Testis (tissue), 3 donors: ENCODE data around the gene BACH2. TPM values are rescaled to one million over a fixed set of nuclear protein-coding genes. Genes with fewer than 3 reads are reported as not detected.

Experiments used
- DNase-seq: peaks from one replicate; pipeline ENCODE4 v3.0.0-alpha.2; 2019
- H3K27ac ChIP-seq, 2 donors: fragments of 200-600 bp; sonication (generic); one replicate each; pipeline ENCODE4 v1.5.1; 2019
- H3K27me3 ChIP-seq: fragments of 200-600 bp; sonication (generic); one replicate; pipeline ENCODE4 v1.5.1; 2019
- H3K36me3 ChIP-seq: fragments of 200-600 bp; sonication (generic); one replicate; pipeline ENCODE4 v1.5.1; 2017; ENCODE audit warnings: low read depth; ENCODE audit errors: missing control alignments
- H3K4me1 ChIP-seq: fragments of 200-600 bp; sonication (generic); one replicate; pipeline ENCODE4 v1.5.1; 2019
- H3K4me3 ChIP-seq, 2 donors: fragments of 200-600 bp; sonication (generic); one replicate each; pipeline ENCODE4 v1.5.1; 2017 to 2019
- H3K9me3 ChIP-seq: fragments of 200-600 bp; sonication (generic); one replicate; pipeline ENCODE4 v1.5.1; 2017
- POLR2A ChIP-seq: fragments of 450-650 bp; IDR thresholded peaks from one replicate; pipeline ENCODE4 v1.6.1; 2017; ENCODE audit warnings: antibody characterized with exemption, mild to moderate bottlenecking, moderate library complexity
- WGBS, 2 donors: methylation state at CpG; one replicate each; pipeline ENCODE4 v1.1.5; 2018; 5-methylcytosine and 5-hydroxymethylcytosine counted together
- intact Hi-C: fragments of 100-400 bp; cut with DNase I; formaldehyde crosslinking; loops from one replicate; pipeline ENCODE4 v1.15.1; 2023; ENCODE audit warnings: low total_unique reads
- polyA plus RNA-seq: library from polyadenylated mRNA; stranded (reverse); fragments of 350-450 nt; fragmentation: Illumina TruSeq; extraction: RNeasy Lipid Tissue Mini Kit (QIAGEN cat#74804); gene quantifications from one replicate; pipeline ENCODE4 v1.2.3, GENCODE V29; 2014; ENCODE audit warnings: low read depth, low replicate concordance; ENCODE audit not compliant: insufficient read depth
- total RNA-seq, 2 donors: library from RNA; depleted of rRNA; stranded (reverse); fragments of >200 nt; gene quantifications; one replicate each; pipeline ENCODE4 v1.2.3, GENCODE V29; 2016
- TF ChIP-seq, protein P1 (sequence below), 3 experiments: fragments of 450-650 bp in 2 of 3; fragments of 200-600 bp in 1 of 3; sonication (generic) in 1 of 3; IDR thresholded peaks; one replicate each; pipeline ENCODE4 v1.5.1; 2016 to 2019; ENCODE audit warnings: antibody characterized with exemption in 3 of 3, mild to moderate bottlenecking in 2 of 3, moderate library complexity in 1 of 3

Gene BACH2
- total and polyA plus RNA-seq, 3 donors from 2014 or later: 5.0 to 8.3 (median 6.5) TPM

DNA sequence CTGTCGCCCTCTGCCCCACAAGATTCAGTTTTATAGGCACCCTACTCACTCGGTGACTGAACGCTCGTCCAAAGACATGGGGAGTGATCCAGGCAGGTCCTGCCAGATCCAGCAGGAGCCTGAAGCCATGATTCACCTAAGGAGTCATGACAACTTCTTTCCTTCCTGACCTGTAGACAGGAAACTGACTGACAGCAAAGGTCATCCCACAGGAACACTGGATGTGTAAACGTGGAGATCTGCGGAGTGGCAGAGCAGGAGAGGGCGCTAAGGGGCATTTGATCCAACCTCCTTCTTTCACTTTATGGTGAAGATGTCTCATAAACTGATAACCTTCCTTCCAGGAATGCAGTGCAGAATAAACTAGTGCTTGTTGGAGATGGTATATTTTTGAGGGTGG is 210.1 kb downstream of the BACH2 start:
- intact Hi-C loops: no loop called here
- no peak for DNase-seq
- Histone ChIP-seq H3K27ac (no peak overlapping the region), H3K36me3 (no peaks in the 10 kb centered on the region), H3K9me3 (no peaks in the 10 kb centered on the region), H3K4me3 (no peak overlapping the region), H3K27me3 (no peaks in the 10 kb centered on the region), H3K4me1 (no peaks in the 10 kb centered on the region)
- TF ChIP-seq, protein P1, sequence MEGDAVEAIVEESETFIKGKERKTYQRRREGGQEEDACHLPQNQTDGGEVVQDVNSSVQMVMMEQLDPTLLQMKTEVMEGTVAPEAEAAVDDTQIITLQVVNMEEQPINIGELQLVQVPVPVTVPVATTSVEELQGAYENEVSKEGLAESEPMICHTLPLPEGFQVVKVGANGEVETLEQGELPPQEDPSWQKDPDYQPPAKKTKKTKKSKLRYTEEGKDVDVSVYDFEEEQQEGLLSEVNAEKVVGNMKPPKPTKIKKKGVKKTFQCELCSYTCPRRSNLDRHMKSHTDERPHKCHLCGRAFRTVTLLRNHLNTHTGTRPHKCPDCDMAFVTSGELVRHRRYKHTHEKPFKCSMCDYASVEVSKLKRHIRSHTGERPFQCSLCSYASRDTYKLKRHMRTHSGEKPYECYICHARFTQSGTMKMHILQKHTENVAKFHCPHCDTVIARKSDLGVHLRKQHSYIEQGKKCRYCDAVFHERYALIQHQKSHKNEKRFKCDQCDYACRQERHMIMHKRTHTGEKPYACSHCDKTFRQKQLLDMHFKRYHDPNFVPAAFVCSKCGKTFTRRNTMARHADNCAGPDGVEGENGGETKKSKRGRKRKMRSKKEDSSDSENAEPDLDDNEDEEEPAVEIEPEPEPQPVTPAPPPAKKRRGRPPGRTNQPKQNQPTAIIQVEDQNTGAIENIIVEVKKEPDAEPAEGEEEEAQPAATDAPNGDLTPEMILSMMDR (IDR thresholded peaks at IDR 0.05): no peak
- TF ChIP-seq POLR2A: no peak
- 69 to 73% methylated on average over 7 of the region's 7 CpGs for WGBS, 2 donors

DNA sequence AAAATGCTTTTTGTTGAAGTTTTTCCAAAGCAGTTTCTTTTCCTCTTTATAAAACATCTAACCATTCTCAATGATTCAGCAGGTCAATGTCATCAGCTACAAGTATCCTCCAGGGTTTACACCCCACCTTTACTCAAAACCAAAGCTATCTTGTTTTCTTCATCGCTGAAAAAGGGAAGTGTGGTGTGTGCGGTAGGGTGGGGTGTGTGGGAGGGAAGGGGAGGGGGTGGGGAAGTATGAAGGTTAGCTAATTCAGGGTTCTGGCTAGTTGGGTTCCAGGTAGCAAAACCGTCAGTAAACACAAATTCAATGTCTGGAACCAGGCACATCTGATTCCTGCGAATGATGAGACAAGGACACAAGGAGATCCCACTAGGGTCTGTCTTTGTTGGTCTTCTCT is 212.8 kb downstream of the BACH2 start:
- intact Hi-C loops: no loop called here
- H3K4me1 ChIP-seq: no peaks in the 10 kb centered on the region
- no peak for DNase-seq
- H3K27ac ChIP-seq: no peak overlapping the region
- 79 to 89% methylated on average over 4 of the region's 4 CpGs for WGBS, 2 donors
- no peaks in the 10 kb centered on the region for H3K27me3 ChIP-seq
- no peaks in the 10 kb centered on the region for H3K9me3 ChIP-seq
- no peak for TF ChIP-seq POLR2A
- H3K36me3 ChIP-seq: no peaks in the 10 kb centered on the region
- H3K4me3 ChIP-seq: no peak overlapping the region

DNA sequence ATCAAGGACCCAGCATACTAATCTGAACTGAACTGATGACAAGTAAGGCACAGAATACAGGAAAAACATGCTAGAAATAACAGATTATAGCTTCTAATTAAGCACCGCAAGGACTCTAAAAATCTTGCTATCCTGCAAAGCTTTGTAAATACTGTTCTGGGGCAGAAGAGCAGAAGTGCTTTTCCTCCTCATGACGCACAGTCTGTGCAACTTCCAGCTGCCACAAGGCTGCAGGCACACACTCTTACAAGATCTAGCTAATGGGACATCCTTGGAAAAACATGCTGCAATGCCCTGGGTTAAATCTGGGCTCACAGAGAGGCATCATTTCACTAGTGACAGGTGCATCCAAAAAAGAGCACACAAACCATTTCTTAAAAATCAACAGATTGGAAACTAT is 213.8 kb downstream of the BACH2 start:
- Histone ChIP-seq H3K36me3 (no peaks in the 10 kb centered on the region), H3K27ac (no peak overlapping the region), H3K27me3 (no peaks in the 10 kb centered on the region), H3K4me1 (no peaks in the 10 kb centered on the region), H3K4me3 (no peak overlapping the region), H3K9me3 (no peaks in the 10 kb centered on the region)
- no peak for DNase-seq
- intact Hi-C loops: no loop called here
- WGBS, 2 donors: 77 to 86% methylated on average over 2 of the region's 2 CpGs
- TF ChIP-seq POLR2A: no peak
- TF ChIP-seq, protein P1 (IDR thresholded peaks at IDR 0.05): no peak

DNA sequence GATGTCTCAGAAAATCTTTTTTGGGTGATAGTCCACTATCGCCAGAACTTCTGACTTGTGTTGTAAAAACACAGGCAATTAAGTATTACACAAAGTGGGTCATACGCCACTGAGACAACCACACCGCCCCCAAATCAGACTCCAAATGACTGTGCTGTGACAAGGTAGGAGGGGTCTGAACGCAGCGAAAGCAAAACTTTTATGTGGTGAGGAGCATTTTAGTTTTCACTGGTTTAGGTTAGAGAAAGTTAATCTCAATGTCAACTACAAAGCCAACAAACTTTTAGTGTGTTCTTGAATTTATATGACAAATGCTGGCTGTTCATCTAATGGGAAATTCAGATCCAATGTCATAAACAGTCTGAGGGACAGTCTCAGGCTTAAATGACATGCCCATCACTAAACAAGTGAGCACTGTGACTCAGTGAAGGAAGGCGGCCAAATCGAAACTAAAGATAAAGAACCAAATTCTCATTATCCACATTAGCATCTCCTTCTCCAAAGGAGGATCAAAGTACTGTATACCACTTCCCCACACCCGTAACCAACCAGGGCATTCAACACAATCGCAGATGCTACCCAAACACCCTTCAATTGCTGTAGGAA is 215.7 kb downstream of the BACH2 start:
- no peak for DNase-seq
- TF ChIP-seq, protein P1 (IDR thresholded peaks at IDR 0.05): no peak
- no peak for TF ChIP-seq POLR2A
- H3K4me1 ChIP-seq: no peaks in the 10 kb centered on the region
- 92 to 98% methylated on average over 9 of the region's 9 CpGs for WGBS, 2 donors
- no peak overlapping the region for H3K4me3 ChIP-seq
- H3K36me3 ChIP-seq: no peaks in the 10 kb centered on the region
- H3K27me3 ChIP-seq: no peaks in the 10 kb centered on the region
- H3K27ac ChIP-seq: no peak overlapping the region
- H3K9me3 ChIP-seq: no peaks in the 10 kb centered on the region
- intact Hi-C loops: no loop called here

DNA sequence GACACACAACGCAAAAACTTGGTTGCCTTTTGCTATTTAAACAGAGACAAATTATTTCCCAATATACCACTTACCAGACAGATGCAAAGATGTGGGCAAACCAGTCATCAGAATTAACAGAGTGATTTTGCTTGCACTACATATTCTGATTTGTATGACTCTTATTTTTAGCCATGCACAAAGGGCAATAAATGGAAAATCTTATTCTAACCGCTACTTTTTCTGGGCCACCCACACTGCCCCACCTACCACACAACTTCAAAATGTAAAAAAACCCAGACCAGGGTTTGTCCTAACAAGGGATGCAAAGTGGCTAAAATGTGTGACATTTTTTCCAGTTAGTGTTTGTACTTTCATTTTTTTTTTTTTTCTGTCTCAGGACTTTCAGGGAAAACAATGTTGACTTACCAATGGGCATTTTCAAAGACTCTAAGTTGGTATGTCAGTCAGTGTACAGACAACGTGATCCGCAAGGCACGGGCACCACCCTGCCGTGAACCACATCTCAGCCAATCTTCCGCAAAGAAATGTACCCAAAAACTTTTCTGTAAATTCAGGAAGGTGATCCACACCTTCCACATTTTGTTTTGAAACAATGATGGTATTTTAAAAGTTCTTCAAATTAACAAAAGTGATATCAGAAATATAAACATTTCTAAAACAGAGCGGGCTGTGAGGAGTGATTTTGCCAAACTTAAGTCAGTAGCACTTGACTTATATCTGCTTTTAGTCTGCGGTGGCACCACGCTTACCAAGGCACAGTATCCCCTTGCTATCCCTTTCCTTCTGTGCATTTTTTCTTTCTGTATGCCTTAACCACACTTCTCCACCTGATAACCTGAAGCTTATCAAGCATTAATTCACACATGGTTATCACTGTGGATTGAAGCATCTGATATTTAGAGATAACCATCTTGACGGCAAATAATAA is 216.8 kb downstream of the BACH2 start:
- 91 to 93% methylated on average over 11 of the region's 11 CpGs for WGBS, 2 donors
- Histone ChIP-seq H3K27ac (no peak overlapping the region), H3K4me3 (no peak overlapping the region), H3K36me3 (no peaks in the 10 kb centered on the region), H3K27me3 (no peaks in the 10 kb centered on the region), H3K9me3 (no peaks in the 10 kb centered on the region), H3K4me1 (no peaks in the 10 kb centered on the region)
- intact Hi-C loops: no loop called here
- no peak for DNase-seq
- TF ChIP-seq, protein P1 (IDR thresholded peaks at IDR 0.05): no peak
- no peak for TF ChIP-seq POLR2A
